Measurements from ENCODE around the gene ADGRG3.
A peak's percentile ranks its signal among the peaks of the same experiment; 100 is the strongest.

The ADGRG3 gene

GRCh38 chr16:57646388-57647039 lies 21.6 kb upstream of the ADGRG3 start:
- DNase-seq (ENCODE audit: low read depth), result no peak

GRCh38 chr16:57647136-57647875 lies 20.8 kb upstream of the ADGRG3 start:
- no peak for DNase-seq (ENCODE audit: low read depth)

GRCh38 chr16:57648125-57648524 lies 20.0 kb upstream of the ADGRG3 start:
- DNase-seq (ENCODE audit: low read depth), result no peak

- DNase-seq (ENCODE audit: low read depth), result peak; percentile 70
Observed at GRCh38 chr16:57648581-57649442, 19.3 kb upstream of the ADGRG3 start.

- no peak for DNase-seq (ENCODE audit: low read depth)
Observed at GRCh38 chr16:57649443-57649751, 18.7 kb upstream of the ADGRG3 start.

- DNase-seq (ENCODE audit: low read depth), result no peak
Observed at GRCh38 chr16:57649846-57650245, 18.3 kb upstream of the ADGRG3 start.

GRCh38 chr16:57651344-57652333 lies 16.5 kb upstream of the ADGRG3 start:
- DNase-seq (ENCODE audit: low read depth), result no peak

- DNase-seq (ENCODE audit: low read depth), result no peak
Observed at GRCh38 chr16:57652695-57653471, 15.2 kb upstream of the ADGRG3 start.

GRCh38 chr16:57653936-57654335 lies 14.2 kb upstream of the ADGRG3 start:
- no peak for DNase-seq (ENCODE audit: low read depth)

GRCh38 chr16:57656342-57656955 lies 11.7 kb upstream of the ADGRG3 start:
- DNase-seq (ENCODE audit: low read depth), result no peak

- no peak for DNase-seq (ENCODE audit: low read depth)
Observed at GRCh38 chr16:57657228-57657627, 10.9 kb upstream of the ADGRG3 start.

GRCh38 chr16:57658130-57658877 lies 9.8 kb upstream of the ADGRG3 start:
- no peak for DNase-seq (ENCODE audit: low read depth)

- DNase-seq (ENCODE audit: low read depth), result no peak
Observed at GRCh38 chr16:57658878-57659674, 9.0 kb upstream of the ADGRG3 start.

GRCh38 chr16:57660715-57661463 lies 7.2 kb upstream of the ADGRG3 start:
- DNase-seq (ENCODE audit: low read depth), result no peak

- DNase-seq (ENCODE audit: low read depth), result no peak
Observed at GRCh38 chr16:57661510-57661909, 6.6 kb upstream of the ADGRG3 start.

GRCh38 chr16:57661936-57662906 lies 5.9 kb upstream of the ADGRG3 start:
- no peak for DNase-seq (ENCODE audit: low read depth)

GRCh38 chr16:57663436-57663835 lies 4.7 kb upstream of the ADGRG3 start:
- no peak for DNase-seq (ENCODE audit: low read depth)
